Hepatocyte (in vitro differentiated cells): ENCODE data around the gene HORMAD2. TPM values are rescaled to one million over a fixed set of nuclear protein-coding genes. Genes with fewer than 3 reads are reported as not detected.

ENCODE experiments used
- DNase-seq: peaks from one replicate; pipeline ENCODE4 v3.0.0-alpha.2; 2016; ENCODE audit warnings: low spot score
- H2AFZ ChIP-seq: fragments of 200-600 bp; sonication (generic); 2 replicates; pipeline ENCODE4 v1.6.0; 2016; ENCODE audit warnings: antibody characterized with exemption, mild to moderate bottlenecking
- H3K27ac ChIP-seq: fragments of 200-600 bp; sonication (generic); 2 replicates; pipeline ENCODE4 v1.5.1; 2016; ENCODE audit warnings: mild to moderate bottlenecking
- H3K27me3 ChIP-seq: fragments of 200-600 bp; sonication (generic); 2 replicates; pipeline ENCODE4 v1.6.1; 2016
- H3K36me3 ChIP-seq: fragments of 200-600 bp; sonication (generic); replicated peaks from 2 replicates; pipeline ENCODE4 v1.5.1; 2016; ENCODE audit warnings: low read depth; ENCODE audit not compliant: insufficient read depth
- H3K4me1 ChIP-seq: fragments of 200-600 bp; sonication (generic); 2 replicates; pipeline ENCODE4 v1.5.1; 2016; ENCODE audit warnings: mild to moderate bottlenecking, moderate library complexity; ENCODE audit not compliant: insufficient read depth
- H3K4me2 ChIP-seq: fragments of 200-600 bp; sonication (generic); 2 replicates; pipeline ENCODE4 v1.6.0; 2016
- H3K4me3 ChIP-seq: fragments of 200-600 bp; sonication (generic); 2 replicates; pipeline ENCODE4 v1.5.1; 2016; ENCODE audit warnings: mild to moderate bottlenecking
- H3K79me2 ChIP-seq: fragments of 200-600 bp; sonication (generic); 2 replicates; pipeline ENCODE4 v1.6.0; 2017; ENCODE audit warnings: mild to moderate bottlenecking
- H3K9me2 ChIP-seq: fragments of 200-600 bp; sonication (generic); replicated peaks from 2 replicates; pipeline ENCODE4 v1.6.0; 2017; ENCODE audit warnings: mild to moderate bottlenecking; ENCODE audit not compliant: insufficient read depth
- H3K9me3 ChIP-seq: fragments of 200-600 bp; sonication (generic); 2 replicates; pipeline ENCODE4 v1.5.1; 2016; ENCODE audit warnings: low read depth, mild to moderate bottlenecking
- H4K20me1 ChIP-seq: fragments of 200-600 bp; sonication (generic); 2 replicates; pipeline ENCODE4 v1.6.0; 2016; ENCODE audit warnings: mild to moderate bottlenecking; ENCODE audit not compliant: insufficient read depth, poor library complexity, severe bottlenecking
- CTCF ChIP-seq: fragments of 200-600 bp; sonication (generic); IDR thresholded peaks from 2 replicates; pipeline ENCODE4 v1.5.1; 2016; ENCODE audit warnings: antibody characterized with exemption, mild to moderate bottlenecking; ENCODE audit not compliant: poor library complexity
- EZH2 ChIP-seq: fragments of 200-600 bp; sonication (generic); IDR thresholded peaks from 2 replicates; pipeline ENCODE4 v1.6.1; 2016; ENCODE audit warnings: antibody characterized with exemption, mild to moderate bottlenecking, borderline replicate concordance
- EZH2phosphoT487 ChIP-seq: fragments of 200-600 bp; sonication (generic); IDR thresholded peaks from one replicate; pipeline ENCODE4 v1.6.1; 2018; ENCODE audit warnings: antibody characterized with exemption, mild to moderate bottlenecking, low read depth, moderate library complexity; ENCODE audit not compliant: unreplicated experiment, severe bottlenecking
- WGBS: methylation state at CpG from one replicate; pipeline ENCODE4 v1.1.6; 2016; ENCODE audit warnings: low lambda C conversion rate; ENCODE audit errors: missing lambda C conversion rate; 5-methylcytosine and 5-hydroxymethylcytosine counted together
- polyA plus RNA-seq: library from polyadenylated mRNA; unstranded; fragments of >200 nt; fragmentation: Nextera tagmentation; extraction: Ambion mirVana; gene quantifications from 2 replicates; pipeline ENCODE4 v1.2.1, GENCODE V29; 2016
- total RNA-seq: library from RNA; depleted of rRNA; stranded (reverse); fragments of >200 nt; gene quantifications from 2 replicates; pipeline ENCODE4 v1.2.3, GENCODE V29; 2014

Gene HORMAD2
- total and polyA plus RNA-seq, 2 experiments from 2014 or later = not detected

GRCh38 chr22:30187529-30188407, 107.5 kb downstream of the HORMAD2 start:
- Histone ChIP-seq H3K36me3 (no peaks in the 10 kb centered on the region), H3K27ac (no peak overlapping the region), H3K79me2 (no peaks in the 10 kb centered on the region), H3K4me1 (peaks cover 29% of the 10 kb centered on the region), H2AFZ (no peak overlapping the region), H3K9me2 (no peaks in the 10 kb centered on the region), H4K20me1 (no peaks in the 10 kb centered on the region), H3K4me3 (no peak overlapping the region), H3K9me3 (no peaks in the 10 kb centered on the region), H3K4me2 (no peak overlapping the region), H3K27me3 (no peaks in the 10 kb centered on the region)
- WGBS = 89% methylated on average over 3 of the region's 3 CpGs
- no peak for DNase-seq
- no peak for TF ChIP-seq EZH2phosphoT487
- TF ChIP-seq EZH2 = no peak
- no peak for TF ChIP-seq CTCF

DNA sequence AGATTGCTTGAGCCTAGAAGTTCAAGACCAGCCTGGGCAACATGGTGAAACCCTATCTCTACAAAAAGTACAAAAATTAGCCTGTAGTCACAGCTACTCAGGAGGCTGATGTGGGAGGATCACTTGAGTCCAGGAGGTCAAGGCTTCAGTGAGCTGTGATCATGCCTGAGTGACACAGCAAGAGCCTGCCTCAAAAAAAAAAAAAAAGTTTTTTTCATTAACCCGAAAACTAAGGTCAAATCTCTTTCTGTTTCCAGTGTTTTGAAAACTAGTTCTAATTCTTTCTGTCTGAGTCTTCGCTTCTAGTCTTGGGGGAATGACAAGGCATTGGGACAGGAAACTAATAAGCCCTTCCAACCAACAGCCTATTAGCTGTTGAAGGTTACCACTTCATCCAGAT, 108.6 kb downstream of the HORMAD2 start:
- no peak overlapping the region for H3K27ac ChIP-seq
- WGBS = 97% methylated on average over 2 of the region's 2 CpGs
- no peak for TF ChIP-seq EZH2
- no peak for TF ChIP-seq CTCF
- no peak for TF ChIP-seq EZH2phosphoT487
- H4K20me1 ChIP-seq = no peaks in the 10 kb centered on the region
- no peaks in the 10 kb centered on the region for H3K9me2 ChIP-seq
- H3K36me3 ChIP-seq = no peaks in the 10 kb centered on the region
- DNase-seq = no peak
- H2AFZ ChIP-seq = no peak overlapping the region
- no peaks in the 10 kb centered on the region for H3K79me2 ChIP-seq
- H3K27me3 ChIP-seq = no peaks in the 10 kb centered on the region
- peaks cover 20% of the 10 kb centered on the region for H3K4me1 ChIP-seq
- H3K4me3 ChIP-seq = no peak overlapping the region
- no peak overlapping the region for H3K4me2 ChIP-seq
- H3K9me3 ChIP-seq = no peaks in the 10 kb centered on the region

- DNase-seq = no peak
- H3K79me2 ChIP-seq = no peaks in the 10 kb centered on the region
- WGBS = 63% methylated on average over 1 of the region's 1 CpG
- H3K4me2 ChIP-seq = no peak overlapping the region
- no peak overlapping the region for H2AFZ ChIP-seq
- H3K27ac ChIP-seq = peak overlapping the region; percentile 49
- no peaks in the 10 kb centered on the region for H3K27me3 ChIP-seq
- H3K36me3 ChIP-seq = no peaks in the 10 kb centered on the region
- peaks cover 21% of the 10 kb centered on the region for H3K4me1 ChIP-seq
- TF ChIP-seq CTCF (no peak), EZH2phosphoT487 (no peak), EZH2 (no peak)
- H3K9me2 ChIP-seq = no peaks in the 10 kb centered on the region
- no peaks in the 10 kb centered on the region for H3K9me3 ChIP-seq
- no peaks in the 10 kb centered on the region for H4K20me1 ChIP-seq
- no peak overlapping the region for H3K4me3 ChIP-seq
Observed at GRCh38 chr22:30190574-30190973, 110.3 kb downstream of the HORMAD2 start.
